Stomach smooth muscle (tissue), 2 donors: ENCODE results near the gene ST6GALNAC1.

Experiments used
- H3K27ac ChIP-seq: one replicate; pipeline ENCODE4 v1.7.0; 2013; ENCODE audit warnings: mild to moderate bottlenecking, low read length, inconsistent platforms
- H3K27me3 ChIP-seq, 2 donors: one replicate each; pipeline ENCODE4 v1.7.0; 2013; ENCODE audit warnings: low read length in 2 of 2; ENCODE audit not compliant: insufficient read depth in 2 of 2, control insufficient read depth in 1 of 2
- H3K36me3 ChIP-seq, 2 donors: one replicate each; pipeline ENCODE4 v1.7.0; 2013; ENCODE audit warnings: low read length in 2 of 2; ENCODE audit not compliant: control insufficient read depth in 2 of 2, insufficient read depth in 2 of 2
- H3K4me1 ChIP-seq: one replicate; pipeline ENCODE4 v1.7.0; 2013; ENCODE audit warnings: low read length; ENCODE audit not compliant: control insufficient read depth, insufficient read depth
- H3K4me3 ChIP-seq, 2 donors: one replicate each; pipeline ENCODE4 v1.7.0; 2013; ENCODE audit warnings: low read length in 2 of 2
- H3K9ac ChIP-seq, 2 donors: one replicate each; pipeline ENCODE4 v1.7.0; 2013; ENCODE audit warnings: low read length in 2 of 2, mild to moderate bottlenecking in 1 of 2
- H3K9me3 ChIP-seq, 2 donors: one replicate each; pipeline ENCODE4 v1.7.0; 2013; ENCODE audit warnings: low read length in 2 of 2; ENCODE audit not compliant: control insufficient read depth in 2 of 2
- donor health status: healthy.
- donor health status: Pancreatic carcinoma.

The ST6GALNAC1 gene

DNA sequence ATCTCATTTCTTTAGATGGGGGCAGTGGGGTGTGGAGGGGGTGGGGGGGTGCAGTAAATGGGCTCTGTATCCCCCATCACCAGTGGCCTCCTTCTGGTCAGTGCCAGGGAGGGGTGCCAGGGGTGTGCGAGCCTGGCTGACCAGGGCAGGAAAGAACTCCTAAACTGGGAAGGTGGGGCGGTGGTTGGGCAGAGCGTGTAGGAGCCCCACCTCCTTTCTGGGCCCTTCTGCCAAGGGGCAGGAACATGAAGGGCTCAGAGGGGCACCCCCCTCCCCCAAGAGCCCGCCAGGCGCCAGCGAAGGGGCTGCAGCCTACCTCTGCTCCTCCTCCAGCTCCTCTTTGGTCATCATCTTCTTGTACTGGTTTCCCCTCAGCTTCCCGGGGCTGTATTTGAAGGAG lies 41.2 kb upstream of the ST6GALNAC1 start:
- peak overlapping the region; percentile 95 for H3K27ac ChIP-seq
- peaks cover 88% of the 10 kb centered on the region for H3K4me1 ChIP-seq
- no peaks in the 10 kb centered on the region for H3K27me3 ChIP-seq
- H3K36me3 ChIP-seq, result peaks cover 0 to 9% of the 10 kb centered on the region in 2 donors
- H3K9ac ChIP-seq, result no peak overlapping the region
- H3K4me3 ChIP-seq, result no peak overlapping the region
- H3K9me3 ChIP-seq, result no peaks in the 10 kb centered on the region

DNA sequence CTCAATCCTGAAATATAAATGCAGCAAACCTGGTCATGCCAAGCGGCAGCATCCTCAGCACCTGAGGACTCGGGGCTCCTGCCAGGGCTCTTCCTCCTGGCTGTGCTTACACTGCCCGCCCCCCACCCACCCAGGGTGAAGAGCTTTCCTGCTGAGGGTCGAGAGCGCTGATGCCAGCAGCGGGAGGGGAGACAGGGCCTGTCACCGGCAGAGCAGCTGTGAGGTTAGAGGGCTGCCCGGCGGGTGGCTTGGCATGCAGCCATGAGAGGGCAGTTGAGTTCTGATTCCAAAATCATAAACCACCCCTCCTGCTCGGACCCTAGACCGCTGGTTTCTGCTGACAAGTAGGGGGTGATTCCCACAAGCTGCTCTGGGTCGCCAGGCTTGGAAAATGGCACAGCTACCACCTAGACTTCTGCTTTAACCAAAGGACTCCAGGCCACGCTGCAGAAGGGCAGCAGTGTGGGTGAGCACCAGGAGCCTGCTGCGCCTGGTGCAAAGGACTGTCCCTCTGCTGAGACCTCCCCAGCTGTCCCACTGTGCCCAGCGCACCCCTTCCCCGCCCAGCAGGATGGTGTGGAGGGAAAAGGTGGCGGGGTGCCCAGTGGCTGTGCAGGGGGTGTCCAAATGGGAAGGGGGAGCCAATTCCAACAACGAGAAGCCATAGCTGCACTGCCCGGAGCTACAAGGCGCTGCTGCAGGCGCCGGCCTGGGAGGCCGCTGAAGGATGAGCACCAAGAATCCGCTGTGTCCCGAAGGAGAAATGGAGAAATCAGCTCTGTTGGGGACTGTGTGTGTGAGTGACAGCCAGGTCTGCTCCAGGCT lies 40.6 kb upstream of the ST6GALNAC1 start:
- H3K9ac ChIP-seq, result no peak overlapping the region
- H3K27ac ChIP-seq, result peak overlapping the region; percentile 95

DNA sequence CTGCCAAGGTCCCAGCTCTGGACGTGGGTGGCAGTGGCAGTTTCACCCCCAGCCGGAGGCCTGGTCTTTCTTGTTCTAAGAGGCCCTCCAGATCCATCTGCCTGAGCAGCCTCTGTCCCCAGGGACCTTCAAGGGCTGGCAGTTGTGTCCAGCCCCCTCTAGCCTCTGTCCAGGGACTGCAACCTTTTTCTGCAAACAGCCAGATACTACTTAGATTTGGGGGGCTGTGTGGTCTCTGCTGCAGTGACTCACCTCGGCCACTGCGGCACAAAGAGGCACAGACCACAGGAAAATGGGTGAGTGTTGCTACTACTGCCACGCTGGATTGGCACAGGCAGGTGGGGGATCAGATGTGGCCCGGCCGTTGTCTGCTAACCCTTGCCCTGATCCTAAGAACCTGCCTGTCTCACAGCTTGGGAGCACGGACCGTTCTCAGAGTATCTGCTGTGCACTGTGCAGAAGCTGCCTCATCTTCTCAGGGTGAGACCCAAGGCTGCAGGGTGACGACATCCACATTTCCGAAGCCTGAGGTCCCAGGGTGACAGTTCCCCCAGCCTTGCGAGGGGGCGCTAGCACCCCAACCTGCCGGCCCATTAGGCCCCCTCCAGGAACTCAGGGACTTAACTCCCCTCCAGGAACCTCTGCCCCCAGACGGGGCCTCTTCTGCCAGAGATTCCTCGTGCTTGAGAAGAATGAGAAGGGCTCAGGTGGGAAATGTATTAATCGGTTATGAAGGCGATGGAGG lies 39.6 kb upstream of the ST6GALNAC1 start:
- peaks cover 7 to 15% of the 10 kb centered on the region in 2 donors for H3K36me3 ChIP-seq
- H3K27ac ChIP-seq, result peak overlapping the region; percentile 82
- no peaks in the 10 kb centered on the region for H3K9me3 ChIP-seq
- H3K4me1 ChIP-seq, result peaks cover 73% of the 10 kb centered on the region
- no peaks in the 10 kb centered on the region for H3K27me3 ChIP-seq
- peak overlapping the region in 1 of 2 donors; percentile 29 for H3K9ac ChIP-seq
- H3K4me3 ChIP-seq, result no peak overlapping the region

More for the DNA sequence above, 40.6 kb upstream of the ST6GALNAC1 start:
- Histone ChIP-seq H3K27me3 (no peaks in the 10 kb centered on the region), H3K36me3 (peaks cover 0 to 9% of the 10 kb centered on the region in 2 donors), H3K4me1 (peaks cover 83% of the 10 kb centered on the region), H3K4me3 (no peak overlapping the region), H3K9me3 (no peaks in the 10 kb centered on the region)

DNA sequence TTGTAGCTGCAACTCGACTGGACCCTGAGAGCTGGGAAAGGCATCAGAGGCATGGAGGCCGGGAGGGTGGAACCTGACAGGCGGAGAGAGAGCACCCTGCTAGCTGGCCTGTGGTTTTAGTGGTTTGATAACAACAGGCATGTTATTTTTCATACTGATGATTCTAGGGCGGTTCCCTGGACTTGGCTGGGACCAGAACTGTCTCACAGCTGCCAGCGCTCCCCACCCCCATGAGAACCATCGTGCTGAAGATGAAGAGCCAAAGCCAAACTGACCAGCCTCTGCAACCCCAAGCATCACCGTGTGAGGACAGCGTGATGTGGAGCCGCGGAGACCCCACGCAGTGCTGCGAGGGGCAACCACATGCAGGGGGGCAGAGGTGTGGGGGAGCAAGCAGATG lies 38.7 kb upstream of the ST6GALNAC1 start:
- peaks cover 10 to 22% of the 10 kb centered on the region in 2 donors for H3K36me3 ChIP-seq
- H3K27me3 ChIP-seq, result no peaks in the 10 kb centered on the region
- H3K4me1 ChIP-seq, result peaks cover 64% of the 10 kb centered on the region
- H3K9me3 ChIP-seq, result no peaks in the 10 kb centered on the region
- H3K9ac ChIP-seq, result peak overlapping the region; percentile 10 to 36
- H3K27ac ChIP-seq, result peak overlapping the region; percentile 82
- H3K4me3 ChIP-seq, result peak overlapping the region in 1 of 2 donors; percentile 35

DNA sequence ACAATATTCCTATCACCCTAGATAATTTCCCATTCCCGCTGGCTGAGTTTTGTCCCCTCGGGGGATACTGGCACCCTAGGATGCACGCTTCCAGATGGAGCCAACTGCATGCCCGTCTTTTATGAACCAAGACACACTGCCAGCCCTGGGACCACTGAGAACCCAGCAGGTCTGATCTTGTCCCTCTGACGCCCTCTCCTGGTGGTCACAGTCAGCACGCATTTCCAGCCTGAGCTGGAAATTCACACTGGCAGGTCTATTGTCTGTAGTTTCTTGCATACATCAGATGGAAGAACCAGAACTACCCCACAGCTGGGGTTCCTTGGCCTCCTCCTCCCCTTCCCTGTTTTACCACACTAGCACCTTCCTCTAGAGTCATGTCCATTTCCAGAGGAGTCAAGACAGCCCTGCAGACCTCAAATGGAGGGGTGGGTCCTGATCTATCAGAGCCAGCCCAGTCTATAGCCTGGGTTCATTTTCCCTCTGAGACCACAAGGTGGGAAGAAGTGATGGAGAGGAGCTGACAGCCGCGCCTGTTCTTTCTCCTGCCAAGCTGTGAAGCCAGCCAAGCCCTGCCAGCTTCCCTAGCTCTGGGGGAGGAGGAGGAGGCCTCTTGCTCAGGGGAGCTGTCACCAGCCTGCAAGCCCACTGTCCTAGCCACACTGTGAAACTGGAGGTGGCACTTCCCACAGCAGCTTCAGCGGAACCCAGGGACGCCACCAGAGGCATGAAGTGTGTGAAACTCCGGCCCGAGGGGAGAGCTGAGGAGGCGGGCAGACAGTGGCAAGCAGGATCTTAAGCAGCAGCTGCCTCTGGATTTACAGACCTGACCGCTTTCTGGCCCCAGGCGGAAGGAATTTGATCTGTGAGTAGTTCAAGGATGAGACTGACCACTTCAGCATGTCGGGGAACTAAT lies 37.9 kb upstream of the ST6GALNAC1 start:
- Histone ChIP-seq H3K36me3 (peaks cover 11 to 24% of the 10 kb centered on the region in 2 donors), H3K9ac (peak overlapping the region in 1 of 2 donors; percentile 36), H3K27me3 (no peaks in the 10 kb centered on the region), H3K27ac (peak overlapping the region; percentile 82), H3K9me3 (no peaks in the 10 kb centered on the region), H3K4me1 (peaks cover 56% of the 10 kb centered on the region), H3K4me3 (peak overlapping the region in 1 of 2 donors; percentile 35)

DNA sequence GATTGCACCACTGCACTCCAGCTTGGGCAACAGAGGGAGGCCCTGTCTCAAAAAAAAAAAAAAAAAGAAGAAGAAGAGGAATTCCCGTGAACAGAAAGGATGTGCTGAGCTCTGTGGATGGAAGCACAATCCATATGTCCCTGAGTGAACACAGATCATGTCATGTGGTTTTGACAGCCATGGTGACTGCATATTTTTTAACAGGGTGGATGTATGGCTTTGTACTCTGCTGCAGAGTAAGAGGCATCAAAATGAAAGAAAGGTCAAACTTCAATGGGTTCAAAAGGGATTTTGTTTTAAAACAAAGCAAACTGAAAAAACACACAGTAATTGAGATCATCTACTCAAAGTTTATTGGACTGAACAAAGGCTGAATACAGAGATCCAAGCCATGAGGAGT lies 35.7 kb upstream of the ST6GALNAC1 start:
- Histone ChIP-seq H3K4me3 (no peak overlapping the region), H3K4me1 (peaks cover 35% of the 10 kb centered on the region), H3K9me3 (no peaks in the 10 kb centered on the region), H3K9ac (no peak overlapping the region), H3K27ac (no peak overlapping the region), H3K27me3 (no peaks in the 10 kb centered on the region), H3K36me3 (peaks cover 11 to 28% of the 10 kb centered on the region in 2 donors)

DNA sequence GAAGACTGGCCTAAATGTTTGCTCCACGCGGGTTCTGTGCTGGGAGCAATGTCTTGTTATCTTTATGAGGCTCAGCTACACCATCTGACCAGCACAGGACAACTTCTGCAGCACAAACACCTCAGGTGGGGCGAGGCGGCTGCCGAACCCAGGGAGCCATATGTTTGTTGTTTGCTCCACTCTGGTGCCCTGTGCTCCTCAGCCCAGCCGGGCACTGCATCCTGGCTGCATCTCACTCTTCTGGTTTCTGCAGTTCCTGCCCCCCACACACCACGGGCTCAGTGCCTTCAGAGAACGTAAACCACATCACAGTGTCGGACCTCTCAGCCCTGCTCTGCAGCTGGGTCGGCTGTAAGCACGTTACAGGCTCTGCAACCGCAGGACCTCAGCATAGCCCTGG lies 34.8 kb upstream of the ST6GALNAC1 start:
- peaks cover 26% of the 10 kb centered on the region for H3K4me1 ChIP-seq
- peaks cover 11 to 25% of the 10 kb centered on the region in 2 donors for H3K36me3 ChIP-seq
- H3K27me3 ChIP-seq, result no peaks in the 10 kb centered on the region
- H3K9ac ChIP-seq, result no peak overlapping the region
- no peak overlapping the region for H3K4me3 ChIP-seq
- H3K9me3 ChIP-seq, result no peaks in the 10 kb centered on the region
- no peak overlapping the region for H3K27ac ChIP-seq

DNA sequence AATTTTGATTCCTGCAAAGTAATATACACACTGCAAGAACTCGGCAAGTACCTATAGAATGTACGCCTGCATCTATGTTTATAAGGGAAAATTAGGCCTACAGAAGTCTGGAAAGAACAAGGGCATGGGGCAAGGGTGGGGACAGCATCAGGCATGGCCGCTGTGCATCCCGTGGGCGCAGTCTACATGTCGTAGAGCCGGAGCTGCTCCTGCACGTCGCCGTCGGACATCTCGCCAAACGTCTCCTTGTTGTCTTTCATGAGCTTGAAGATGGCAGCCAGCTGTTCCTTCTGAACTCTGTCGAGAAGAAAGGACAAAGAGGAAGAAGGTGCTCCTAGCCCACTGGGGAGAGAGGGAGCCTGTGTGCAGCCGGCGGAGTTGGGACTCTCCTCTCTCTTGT lies 33.8 kb upstream of the ST6GALNAC1 start:
- H3K36me3 ChIP-seq, result peaks cover 11 to 21% of the 10 kb centered on the region in 2 donors
- H3K4me3 ChIP-seq, result no peak overlapping the region
- no peak overlapping the region for H3K9ac ChIP-seq
- no peak overlapping the region for H3K27ac ChIP-seq
- peaks cover 18% of the 10 kb centered on the region for H3K4me1 ChIP-seq
- no peaks in the 10 kb centered on the region for H3K27me3 ChIP-seq
- no peaks in the 10 kb centered on the region for H3K9me3 ChIP-seq

DNA sequence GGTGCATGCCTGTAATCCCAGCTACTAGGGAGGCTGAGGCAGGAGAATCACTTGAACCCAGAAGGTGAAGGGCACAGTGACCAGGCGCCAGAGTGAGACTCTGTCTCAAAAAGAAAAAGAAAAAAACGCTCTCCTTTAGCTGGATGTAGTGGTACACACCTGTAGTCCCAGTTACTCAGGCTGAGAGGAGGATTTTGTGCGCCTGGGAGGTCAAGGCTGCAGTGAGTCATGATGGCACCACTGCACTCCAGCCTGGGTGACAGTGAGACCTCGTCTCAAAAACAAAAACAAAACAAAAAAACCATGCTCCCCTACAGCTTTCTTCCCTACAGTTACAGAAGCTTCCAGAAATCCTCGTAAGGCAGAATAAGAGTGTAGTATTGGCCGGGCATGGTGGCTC lies 33.1 kb upstream of the ST6GALNAC1 start:
- no peaks in the 10 kb centered on the region for H3K27me3 ChIP-seq
- H3K9me3 ChIP-seq, result no peaks in the 10 kb centered on the region
- H3K4me3 ChIP-seq, result no peak overlapping the region
- peaks cover 13% of the 10 kb centered on the region for H3K4me1 ChIP-seq
- H3K9ac ChIP-seq, result no peak overlapping the region
- H3K27ac ChIP-seq, result no peak overlapping the region
- peaks cover 11 to 21% of the 10 kb centered on the region in 2 donors for H3K36me3 ChIP-seq

DNA sequence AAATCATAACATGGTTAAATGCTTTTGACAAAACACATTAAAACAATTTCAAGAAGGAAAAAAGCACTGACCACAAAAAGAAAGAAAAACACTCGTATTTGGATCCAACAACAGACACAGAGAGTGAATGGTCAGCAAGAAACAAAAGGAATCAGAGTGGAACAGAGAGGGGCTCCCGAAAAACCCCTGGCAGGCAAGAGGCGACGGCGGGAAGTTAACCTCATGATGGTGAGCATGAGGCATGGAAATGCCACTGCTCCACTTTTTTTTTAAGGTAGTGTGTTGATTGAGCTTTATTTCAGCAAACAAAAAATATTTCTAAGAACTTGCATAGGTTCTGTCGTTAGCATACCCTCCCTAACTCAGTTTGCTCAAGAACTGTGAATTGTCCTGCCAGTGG lies 32.1 kb upstream of the ST6GALNAC1 start:
- Histone ChIP-seq H3K4me3 (no peak overlapping the region), H3K36me3 (peaks cover 11 to 21% of the 10 kb centered on the region in 2 donors), H3K4me1 (peaks cover 11% of the 10 kb centered on the region), H3K9me3 (no peaks in the 10 kb centered on the region), H3K27ac (no peak overlapping the region), H3K9ac (no peak overlapping the region), H3K27me3 (no peaks in the 10 kb centered on the region)
